GM19395 (cell line): ENCODE data around the gene MICAL2.

Experiments
- ATAC-seq: cut with Tn5 transposase; IDR thresholded peaks from one replicate; pipeline ENCODE4 v1.9.1; 2021; ENCODE audit warnings: mild to moderate bottlenecking, moderate library complexity; ENCODE audit not compliant: unreplicated experiment

The MICAL2 gene

DNA sequence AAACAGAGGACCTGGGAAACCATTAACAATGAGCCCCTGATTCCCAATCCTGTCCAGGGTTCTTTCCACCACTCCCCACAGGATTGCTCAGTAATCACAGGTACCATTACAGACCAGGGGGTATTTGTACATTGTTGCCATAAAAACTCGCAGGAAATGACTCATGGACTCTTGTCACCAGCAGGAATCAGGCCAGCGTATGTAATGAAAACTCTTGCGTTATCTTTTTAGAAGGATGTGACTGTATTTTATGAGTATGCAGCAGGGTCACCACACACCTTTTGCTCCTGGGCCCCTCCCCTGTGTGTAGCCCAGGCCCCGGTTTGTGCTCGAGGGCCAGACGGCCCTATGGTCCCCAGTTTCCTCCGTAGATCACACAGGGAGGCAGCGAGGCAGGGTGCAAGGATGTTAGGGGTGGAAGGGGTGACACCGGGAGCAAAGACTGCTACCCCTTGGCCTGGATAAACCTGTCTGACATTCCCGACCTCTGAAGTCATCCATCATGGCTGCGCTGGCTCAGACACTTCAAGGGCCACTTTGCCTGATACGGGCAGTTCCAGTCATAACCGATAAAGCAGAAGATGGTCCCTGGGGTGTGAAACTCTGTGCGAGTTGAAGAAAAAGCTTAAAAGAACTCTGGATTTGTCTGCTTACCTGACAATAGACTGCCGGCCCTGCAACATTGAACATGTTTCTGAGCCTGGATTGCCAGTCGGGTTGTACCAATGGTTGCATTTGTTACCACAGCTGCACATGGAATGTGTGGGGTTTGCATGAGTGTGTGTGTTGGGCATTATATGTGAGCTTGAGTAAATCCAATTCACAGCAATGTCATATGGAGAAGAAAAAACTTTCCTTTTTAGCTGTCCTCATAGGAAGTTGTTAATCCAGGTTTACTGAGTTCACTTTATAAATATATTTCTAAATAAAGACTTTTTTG lies 56.9 kb downstream of the MICAL2 start:
- ATAC-seq, result no peak

DNA sequence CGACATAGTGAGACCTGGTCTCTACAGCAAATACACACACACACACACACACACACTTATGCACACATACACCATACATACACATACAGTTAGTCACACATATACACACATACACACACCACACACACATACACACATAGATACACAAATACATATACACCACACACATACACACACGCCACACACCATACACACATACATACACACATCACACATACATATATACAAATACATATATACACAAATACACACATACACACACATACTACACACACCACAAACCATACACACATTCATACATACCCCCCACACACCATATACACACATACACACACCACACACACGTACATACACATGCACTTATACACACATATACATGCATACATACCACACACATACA lies 57.7 kb downstream of the MICAL2 start:
- no peak for ATAC-seq

DNA sequence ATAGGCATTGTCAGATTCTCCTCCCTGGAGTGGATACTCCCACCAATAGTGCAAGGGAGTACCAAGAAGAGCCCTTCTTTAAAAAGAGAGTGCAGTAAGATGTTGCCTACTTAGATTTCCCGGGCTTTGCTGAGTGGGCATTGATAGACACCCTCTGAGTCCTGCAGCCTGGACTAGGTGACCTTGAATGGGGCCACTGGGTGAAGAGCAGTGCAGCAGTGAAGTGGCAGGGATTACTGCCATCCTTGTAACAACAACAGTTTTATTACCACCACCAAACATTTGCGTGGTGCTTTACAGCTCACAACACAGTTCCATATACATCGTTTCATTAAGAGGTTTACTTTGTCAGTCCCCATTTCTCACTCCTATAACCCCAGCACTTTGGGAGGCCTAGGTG lies 59.4 kb downstream of the MICAL2 start:
- no peak for ATAC-seq

DNA sequence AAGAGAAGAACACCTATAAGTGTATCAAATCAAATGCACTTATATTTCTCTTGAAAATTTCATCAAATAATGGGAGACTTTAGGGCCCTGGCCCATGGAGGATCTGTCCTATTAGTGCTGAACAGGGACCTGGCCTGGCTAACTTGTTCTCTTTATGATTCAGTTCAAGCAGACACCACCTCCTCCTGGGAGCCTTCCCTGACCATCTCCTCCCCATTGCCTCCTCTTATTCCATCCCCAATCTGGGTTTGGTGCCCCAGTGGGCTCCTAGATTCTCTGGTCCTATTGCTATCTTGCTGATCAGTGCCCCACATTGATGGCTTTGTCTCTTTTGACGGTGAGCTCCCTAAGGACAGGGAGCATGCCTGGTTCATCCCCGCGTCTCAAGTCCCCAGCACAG lies 60.1 kb downstream of the MICAL2 start:
- no peak for ATAC-seq

DNA sequence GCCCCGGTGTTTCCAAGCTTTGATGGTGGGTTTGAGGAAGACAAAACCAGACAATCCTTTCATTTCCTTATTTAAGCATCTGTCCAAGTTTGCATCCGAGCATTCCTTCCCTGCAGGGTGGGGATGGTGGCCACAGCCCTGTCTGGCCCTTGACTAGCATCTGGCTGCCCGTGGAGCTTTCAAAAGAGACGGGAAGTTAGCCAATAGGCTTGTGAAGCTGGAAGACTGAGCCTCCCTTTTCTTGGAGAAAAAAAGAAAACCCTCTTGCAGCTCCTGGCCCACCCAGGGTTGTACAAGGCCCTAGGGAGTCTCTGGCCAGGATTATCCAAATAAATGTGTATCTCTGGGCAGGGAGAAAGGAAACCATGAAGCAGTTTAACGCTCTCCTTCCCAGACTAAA lies 60.6 kb downstream of the MICAL2 start:
- ATAC-seq, result no peak

DNA sequence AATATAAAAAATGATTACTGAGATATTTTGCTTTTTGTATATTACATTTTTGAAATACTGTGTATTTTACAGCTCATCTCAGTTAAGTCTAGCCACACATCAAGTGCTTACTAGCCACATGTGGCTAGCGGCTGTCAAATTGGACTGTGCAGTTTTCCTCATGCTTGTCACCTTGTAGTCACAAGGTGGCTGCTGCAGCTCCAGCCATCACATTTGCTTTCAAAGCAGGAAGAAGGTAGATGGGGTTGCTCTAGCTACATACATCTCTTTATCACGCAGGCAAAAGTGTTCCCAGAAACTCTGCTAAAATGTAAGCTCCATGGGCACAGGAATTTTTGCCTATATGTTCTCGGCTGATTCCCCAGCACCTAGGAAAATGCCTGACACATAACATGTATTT lies 61.5 kb downstream of the MICAL2 start:
- ATAC-seq, result no peak

DNA sequence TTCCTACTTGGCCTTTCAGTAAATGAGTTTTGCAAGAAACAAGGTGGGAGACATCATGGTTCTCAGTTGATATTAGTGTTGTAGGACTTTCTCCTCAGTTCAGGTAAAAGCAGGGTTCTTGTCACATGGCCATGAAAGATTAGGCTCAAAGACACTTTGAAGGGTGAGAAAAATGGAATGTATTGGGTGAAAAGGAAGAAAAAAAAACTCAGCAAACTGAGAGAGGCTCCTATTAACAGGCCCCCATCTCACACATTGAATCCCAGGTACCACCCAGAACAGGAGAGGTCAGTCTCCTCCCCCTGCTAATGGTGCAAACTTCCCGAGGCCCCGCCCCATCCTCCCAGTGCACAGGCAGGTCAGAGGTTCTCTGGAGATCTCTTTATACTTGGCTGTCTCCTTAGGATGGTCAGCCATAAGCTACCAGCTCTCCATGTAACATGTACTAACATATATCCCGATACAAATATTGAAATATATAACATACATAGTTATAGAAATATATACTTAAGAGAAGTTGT lies 62.2 kb downstream of the MICAL2 start:
- no peak for ATAC-seq

DNA sequence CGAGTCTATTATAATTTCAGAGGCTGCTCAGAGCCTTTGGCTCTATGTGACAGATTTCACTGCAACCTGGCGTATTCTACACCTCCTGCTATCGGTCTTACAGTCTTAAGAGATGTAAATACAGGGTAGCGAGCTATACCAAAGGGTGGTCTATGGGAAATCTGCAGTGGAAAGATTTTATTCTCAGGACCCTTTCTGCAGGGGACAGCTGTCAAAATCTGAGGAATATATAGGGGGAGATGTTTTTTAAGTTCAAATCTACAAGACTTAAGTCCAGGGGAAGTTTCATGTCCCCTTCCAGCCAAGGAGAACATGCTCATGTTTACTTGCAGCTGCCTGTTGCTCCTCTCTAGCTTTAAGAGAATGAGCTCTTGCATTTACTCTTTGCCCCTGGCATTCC lies 62.7 kb downstream of the MICAL2 start:
- ATAC-seq, result no peak

DNA sequence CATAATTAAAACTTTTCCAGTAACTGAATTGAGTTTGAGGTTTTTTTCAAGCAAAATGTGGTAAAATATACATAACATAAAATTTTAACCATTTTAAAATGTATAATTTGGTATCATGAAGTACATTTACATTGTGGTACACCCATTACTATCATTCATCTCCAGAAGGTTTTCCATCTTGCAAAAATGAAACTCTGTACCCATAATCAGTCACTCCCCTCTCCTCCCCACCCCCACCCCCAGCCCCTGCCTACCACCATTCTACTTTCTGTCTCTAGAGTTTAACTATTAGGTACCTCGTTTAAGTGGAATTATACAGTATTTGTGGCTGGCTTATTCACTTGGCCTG lies 63.7 kb downstream of the MICAL2 start:
- ATAC-seq, result peak; percentile 52

DNA sequence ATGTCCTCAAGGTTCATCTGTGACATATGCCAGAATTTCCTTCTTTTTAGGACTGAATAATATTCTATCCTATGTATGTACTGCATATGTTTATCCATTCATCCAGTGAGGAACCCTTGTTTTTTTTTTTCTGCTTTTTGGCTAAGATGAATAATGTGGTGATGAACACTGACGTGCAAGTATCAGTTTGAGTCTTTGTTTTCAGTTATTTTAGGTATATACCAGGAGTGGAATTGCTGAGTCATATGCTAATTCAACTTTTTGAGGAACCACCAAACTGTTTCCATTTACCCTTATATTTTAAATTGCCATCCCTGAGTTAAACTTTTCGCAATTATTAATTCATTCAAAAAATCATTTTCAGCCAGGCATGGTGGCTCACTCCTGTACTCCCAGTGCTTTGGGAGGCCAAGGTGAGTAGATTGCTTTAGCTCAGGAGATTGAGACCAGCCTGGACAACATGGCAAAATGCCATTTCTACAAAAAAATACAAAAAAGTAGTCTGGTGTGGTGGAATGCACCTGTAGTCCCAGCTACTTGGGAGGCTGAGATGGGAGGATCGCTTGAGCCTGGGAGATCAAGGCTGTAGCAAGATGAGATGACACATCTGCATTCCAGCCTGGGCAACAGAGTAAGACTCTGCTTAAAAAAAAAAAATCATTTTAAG lies 64.2 kb downstream of the MICAL2 start:
- ATAC-seq, result peak; percentile 89

DNA sequence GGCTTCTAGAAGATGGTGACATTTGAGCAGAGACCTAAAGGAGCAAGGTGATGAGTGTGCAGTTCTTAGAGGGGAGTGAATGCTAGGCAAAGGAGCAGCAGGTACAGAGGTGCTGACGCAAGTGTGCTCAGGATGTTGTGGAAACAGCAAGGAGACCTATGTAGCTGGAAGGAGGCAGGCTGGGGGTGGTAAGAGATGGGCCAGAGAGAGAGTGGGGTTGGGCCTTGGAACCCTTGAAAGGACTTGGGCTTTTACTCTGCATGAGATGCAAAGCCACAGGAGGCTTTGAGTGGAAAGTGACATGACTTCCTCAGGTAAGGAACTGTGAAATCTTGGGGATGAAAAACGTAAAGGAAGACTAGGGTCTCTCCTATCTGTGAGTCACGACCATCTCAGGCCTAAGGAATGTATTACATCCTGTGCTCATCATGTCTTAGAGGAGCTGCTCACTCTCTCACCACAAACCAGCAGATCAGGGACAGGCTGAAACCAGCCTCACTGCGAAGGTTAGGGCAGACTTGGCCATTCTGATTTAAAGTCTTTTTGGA lies 65.4 kb downstream of the MICAL2 start:
- ATAC-seq, result no peak

DNA sequence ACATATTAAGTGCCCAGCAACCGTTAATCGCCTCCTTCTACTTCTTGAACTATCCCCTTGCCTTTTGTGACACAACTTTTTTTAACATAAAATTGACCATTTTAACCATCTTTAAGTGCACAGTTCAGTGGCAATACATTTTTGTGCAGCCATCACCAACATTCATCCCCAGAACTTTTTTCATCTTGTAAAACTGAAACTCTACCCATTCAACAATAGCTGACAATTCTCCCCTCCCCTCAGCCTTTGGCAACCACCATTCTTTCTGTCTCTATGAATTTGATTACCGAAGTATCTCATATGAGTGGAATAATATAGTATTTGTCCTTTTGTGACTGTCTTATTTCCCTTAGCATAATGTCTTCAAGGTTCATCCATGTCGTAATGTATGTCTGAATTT lies 66.0 kb downstream of the MICAL2 start:
- ATAC-seq, result no peak

DNA sequence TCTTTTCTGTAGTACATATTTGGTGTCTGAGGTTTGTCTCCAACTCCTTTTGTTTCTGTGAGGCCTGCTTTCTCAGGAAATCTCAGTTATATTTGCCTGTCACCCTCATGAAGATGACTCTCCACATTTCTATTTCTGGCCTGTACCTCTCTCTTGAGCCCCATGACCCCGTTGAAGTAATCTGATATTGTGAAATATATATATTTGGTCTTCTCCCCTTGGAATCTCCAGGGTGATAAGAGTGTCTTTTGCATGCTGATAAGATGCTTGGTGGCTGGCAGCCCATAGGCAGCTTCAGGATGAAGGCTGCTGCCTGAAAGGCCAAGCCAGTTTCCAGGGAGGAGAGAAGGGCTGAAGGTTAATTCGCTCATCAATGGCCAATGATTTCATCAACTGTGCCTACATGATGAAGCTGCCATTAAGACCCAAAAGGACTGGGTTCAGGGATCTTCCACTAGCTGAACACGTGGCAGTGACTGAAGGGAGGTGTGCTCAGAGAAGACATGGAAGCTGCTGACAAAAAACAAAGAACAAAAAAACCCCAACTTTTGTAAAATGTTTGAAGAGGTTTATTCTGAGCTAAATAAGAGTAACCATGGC lies 67.4 kb downstream of the MICAL2 start:
- ATAC-seq, result no peak

DNA sequence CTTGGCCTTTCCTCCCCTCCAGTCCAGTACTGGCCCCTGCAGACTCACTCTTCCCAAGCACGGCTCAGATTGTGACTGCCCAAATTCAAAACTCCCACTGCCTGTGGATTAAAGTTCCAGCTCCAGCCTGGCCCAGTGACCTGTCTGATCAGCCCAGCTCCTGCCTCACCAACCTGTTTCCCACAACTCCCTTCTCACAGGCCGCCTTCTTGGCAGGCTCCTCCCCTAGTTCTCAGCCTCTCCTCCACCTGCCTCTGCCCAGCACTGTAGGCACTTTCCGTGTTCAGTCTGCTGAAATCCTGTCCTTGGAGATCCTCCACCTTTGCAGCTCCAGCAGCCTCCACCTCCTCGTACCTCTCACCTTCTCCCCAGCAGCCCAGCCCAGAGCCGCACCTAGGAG lies 68.6 kb downstream of the MICAL2 start:
- ATAC-seq, result no peak

DNA sequence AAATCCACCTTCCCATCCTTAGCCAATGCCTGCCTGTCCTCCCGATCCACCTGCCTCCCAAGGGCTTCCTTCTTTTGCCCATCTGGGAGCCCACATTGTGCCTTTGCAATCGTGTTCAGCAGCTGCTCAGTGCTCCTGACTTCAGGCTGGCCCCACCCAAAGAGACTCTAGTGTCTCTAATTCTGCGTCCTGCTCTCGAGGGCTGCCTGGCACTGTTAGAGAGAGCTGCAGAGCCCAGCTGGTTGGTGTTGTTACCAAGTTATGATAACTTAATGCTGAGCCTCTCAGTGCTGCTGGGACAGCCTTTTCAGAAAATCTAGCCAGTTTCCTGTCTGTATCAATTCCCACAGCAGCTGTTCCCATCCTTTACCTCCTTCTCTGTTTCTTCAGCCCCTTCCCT lies 69.1 kb downstream of the MICAL2 start:
- no peak for ATAC-seq

DNA sequence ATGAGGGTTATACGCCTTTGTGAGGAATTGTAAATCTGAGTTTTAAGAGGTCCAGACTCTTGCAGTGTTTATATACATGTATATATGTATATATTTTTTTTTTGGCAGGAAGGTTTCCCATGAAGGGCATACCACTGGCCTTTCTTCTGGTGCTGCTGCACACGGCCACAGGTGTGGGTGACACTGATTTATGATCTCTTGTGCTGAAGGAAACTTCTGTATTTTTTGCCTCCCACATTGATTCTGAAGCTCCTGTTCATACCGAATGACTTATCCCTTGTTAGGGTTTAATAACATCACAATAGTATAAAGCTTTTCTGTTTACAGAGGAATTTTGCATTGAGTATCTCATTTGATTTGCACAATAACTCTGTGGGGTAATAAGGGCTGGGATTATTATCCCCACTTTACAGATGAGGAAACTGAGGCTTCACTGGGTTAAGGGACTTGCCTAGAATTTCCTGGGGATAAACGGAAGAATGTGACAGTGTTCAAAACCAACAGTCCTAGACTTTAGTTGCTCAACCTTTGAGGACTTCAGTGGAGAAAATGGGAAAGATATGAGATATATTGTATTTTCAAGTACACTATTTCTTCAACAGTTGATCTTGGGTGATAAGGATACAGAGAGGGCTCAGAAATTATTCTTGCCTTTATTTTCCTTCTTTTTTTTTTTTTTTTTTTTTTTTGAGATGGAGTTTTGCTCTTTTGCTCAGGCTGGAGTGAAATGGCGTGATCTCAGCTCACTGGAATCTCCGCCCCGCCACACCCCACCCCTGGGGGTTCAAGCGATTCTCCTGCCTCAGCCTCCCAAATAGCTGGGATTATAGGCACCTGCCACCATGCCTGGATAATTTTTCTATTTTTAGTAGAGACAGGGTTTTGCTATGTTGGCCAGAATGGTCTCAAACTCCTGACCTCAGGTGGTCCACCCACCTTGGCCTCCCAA lies 70.1 kb downstream of the MICAL2 start:
- no peak for ATAC-seq

DNA sequence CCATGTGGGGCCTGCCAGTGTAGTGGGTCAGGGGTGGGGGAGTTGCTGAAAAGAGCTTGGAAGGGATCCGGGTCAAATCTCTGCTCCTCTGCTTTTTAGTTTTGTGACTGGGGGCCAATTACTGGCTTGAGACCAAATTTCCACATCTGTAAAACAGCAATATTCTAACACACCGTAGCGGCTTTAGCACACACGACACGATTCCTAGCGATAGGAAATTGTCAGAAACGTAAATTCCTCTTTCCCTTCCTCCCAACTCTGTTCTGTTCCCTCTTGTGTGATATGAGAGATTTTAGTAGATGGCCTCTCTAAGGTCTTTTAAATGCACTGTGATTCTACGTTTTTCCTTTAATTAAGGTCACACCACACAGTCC lies 71.9 kb downstream of the MICAL2 start:
- no peak for ATAC-seq

DNA sequence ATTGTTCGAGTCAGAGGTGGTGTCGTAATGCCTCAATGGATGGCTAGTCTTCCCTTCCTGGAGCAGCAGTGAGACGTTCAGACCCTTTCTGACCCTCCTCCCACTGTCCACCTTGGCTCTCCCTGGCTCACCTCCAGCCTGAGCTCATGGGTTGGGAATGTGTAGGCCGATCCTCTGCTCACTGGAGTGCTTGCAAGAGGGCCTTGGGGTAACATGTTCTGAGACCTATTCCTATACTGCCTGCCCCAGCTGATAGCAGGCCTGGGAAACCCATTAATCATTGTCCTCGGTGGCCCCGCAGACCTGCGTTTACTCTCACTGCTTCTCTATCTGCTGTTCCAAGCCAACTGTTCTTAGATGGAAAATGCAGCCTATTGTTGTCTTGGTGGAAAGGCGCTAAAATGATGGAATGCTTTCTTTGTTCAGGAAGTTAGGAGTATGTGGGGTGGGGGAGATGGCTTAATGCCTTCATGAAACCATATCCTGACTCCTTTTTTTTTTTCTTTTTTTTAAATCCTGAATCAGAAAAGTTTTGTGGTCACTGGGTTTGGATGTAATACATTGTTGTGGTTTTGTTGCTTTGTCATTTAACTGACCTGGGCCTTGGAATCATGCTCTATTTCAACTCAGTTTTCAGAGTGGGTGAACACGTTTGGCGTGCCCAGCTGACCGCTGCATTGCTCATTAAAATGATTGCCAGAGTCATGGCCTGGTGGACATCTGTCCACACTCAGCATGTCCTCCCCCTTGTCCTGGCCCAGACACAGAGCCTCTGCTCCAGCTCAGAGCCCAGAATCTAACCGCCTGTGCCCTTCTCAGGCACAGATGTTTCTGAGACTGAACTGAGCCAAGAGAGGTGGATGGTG lies 72.5 kb downstream of the MICAL2 start:
- no peak for ATAC-seq

DNA sequence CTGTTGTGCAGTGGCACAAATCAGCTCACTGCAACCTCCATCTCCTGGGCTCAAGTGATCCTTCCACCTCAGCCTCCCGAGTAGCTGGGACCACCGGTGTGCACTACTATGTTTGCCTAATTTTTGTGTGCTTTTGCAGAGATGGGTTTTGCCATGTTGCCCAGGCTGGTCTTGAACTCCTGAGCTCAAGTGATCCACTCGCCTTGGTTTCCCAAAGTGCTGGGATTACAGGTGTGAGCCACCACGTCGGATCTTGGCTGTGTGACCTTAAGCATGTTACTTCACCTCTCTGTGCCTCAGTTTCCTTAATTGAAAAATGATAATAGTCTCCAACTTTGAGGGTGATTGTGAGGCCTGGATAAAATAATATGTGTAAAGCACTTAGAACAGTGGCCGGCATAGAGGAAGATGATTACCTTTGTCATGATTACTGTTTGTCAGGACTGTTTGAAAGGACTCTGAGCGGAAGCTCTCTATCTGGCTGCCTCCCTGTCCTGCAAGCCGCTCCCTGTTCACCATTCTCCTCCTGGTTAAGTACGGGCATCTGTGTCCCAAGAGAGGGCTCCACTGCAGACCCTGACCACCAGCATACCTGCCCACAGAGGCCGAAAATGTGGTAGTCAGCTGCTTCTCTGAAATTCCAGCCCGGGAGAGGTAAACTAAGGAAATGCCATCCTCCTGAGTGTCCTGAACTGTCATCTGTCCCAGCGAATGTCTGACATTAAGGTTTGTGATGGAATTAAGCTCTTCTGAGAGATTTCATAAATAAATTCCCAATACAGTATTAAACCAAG lies 73.6 kb downstream of the MICAL2 start:
- no peak for ATAC-seq
